Endothelial cell of umbilical vein (primary cell): Measurements from ENCODE around the gene PADI6.

Source experiments
- EZH2 ChIP-seq: IDR thresholded peaks from 2 replicates; pipeline ENCODE4 v1.6.1; 2012; ENCODE audit warnings: borderline replicate concordance, low read depth, mild to moderate bottlenecking, moderate library complexity, low read length, inconsistent platforms; ENCODE audit not compliant: severe bottlenecking
- FOS ChIP-seq: IDR thresholded peaks from 2 replicates; pipeline ENCODE4 v1.6.1; 2011; ENCODE audit warnings: mild to moderate bottlenecking, low read length, moderate library complexity, borderline replicate concordance; ENCODE audit not compliant: insufficient read depth
- JUN ChIP-seq: IDR thresholded peaks from 2 replicates; pipeline ENCODE4 v1.6.1; 2011; ENCODE audit warnings: borderline replicate concordance, low read depth; ENCODE audit not compliant: insufficient read length, insufficient read depth
- POLR2A ChIP-seq: IDR thresholded peaks from 2 replicates; pipeline ENCODE4 v1.6.1; 2012; ENCODE audit warnings: low read depth, mild to moderate bottlenecking, control low read depth, low read length
- POLR2AphosphoS5 ChIP-seq: IDR thresholded peaks from 2 replicates; pipeline ENCODE4 v1.6.1; 2012; ENCODE audit warnings: low read depth, mild to moderate bottlenecking, control low read depth, low read length, moderate library complexity; ENCODE audit not compliant: insufficient read depth
- TF ChIP-seq, protein P1 (sequence below), 2 donors: IDR thresholded peaks; 1 replicate in 1 of 2; 2 replicates in 1 of 2; pipeline ENCODE4 v1.5.1; 2011; ENCODE audit warnings: low read length in 2 of 2, mild to moderate bottlenecking in 2 of 2, moderate library complexity in 2 of 2, control low read depth in 1 of 2, inconsistent platforms in 1 of 2, low read depth in 1 of 2; ENCODE audit not compliant: insufficient read depth in 1 of 2; ENCODE audit errors: extremely low read depth in 1 of 2
- TF ChIP-seq, protein P2 (sequence below): IDR thresholded peaks from 2 replicates; pipeline ENCODE4 v1.6.1; 2011; ENCODE audit not compliant: insufficient read depth, insufficient read length

DNA sequence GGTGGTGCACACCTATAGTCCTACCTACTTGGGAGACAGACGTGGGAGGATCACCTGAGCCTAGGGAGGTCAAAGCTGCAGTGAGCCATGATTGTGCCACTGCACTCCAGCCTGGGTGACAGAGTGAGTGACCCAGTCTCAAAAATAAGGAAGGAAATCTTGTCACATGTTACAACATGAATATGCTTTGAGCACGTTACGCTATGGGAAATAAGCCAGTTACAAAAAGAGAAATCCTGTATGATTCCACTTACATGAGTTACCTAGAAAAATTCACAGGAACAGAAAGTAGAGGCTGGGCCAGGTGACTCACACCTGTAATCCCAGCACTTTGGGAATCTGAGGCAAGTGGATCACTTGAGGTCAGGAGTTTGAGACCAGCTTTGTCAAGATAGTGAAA is 6.7 kb upstream of the PADI6 start:
- TF ChIP-seq, protein P1, sequence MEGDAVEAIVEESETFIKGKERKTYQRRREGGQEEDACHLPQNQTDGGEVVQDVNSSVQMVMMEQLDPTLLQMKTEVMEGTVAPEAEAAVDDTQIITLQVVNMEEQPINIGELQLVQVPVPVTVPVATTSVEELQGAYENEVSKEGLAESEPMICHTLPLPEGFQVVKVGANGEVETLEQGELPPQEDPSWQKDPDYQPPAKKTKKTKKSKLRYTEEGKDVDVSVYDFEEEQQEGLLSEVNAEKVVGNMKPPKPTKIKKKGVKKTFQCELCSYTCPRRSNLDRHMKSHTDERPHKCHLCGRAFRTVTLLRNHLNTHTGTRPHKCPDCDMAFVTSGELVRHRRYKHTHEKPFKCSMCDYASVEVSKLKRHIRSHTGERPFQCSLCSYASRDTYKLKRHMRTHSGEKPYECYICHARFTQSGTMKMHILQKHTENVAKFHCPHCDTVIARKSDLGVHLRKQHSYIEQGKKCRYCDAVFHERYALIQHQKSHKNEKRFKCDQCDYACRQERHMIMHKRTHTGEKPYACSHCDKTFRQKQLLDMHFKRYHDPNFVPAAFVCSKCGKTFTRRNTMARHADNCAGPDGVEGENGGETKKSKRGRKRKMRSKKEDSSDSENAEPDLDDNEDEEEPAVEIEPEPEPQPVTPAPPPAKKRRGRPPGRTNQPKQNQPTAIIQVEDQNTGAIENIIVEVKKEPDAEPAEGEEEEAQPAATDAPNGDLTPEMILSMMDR (IDR thresholded peaks at IDR 0.05; ENCODE audit: extremely low read depth in 1 of 2, insufficient read depth in 1 of 2, low read depth in 1 of 2, low read length in 2 of 2) = no peak
- no peak for TF ChIP-seq POLR2AphosphoS5
- TF ChIP-seq JUN = no peak
- no peak for TF ChIP-seq POLR2A
- TF ChIP-seq EZH2 = no peak
- no peak for TF ChIP-seq FOS
- TF ChIP-seq, protein P2, sequence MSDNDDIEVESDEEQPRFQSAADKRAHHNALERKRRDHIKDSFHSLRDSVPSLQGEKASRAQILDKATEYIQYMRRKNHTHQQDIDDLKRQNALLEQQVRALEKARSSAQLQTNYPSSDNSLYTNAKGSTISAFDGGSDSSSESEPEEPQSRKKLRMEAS = no peak
